ENCODE data around the gene NEAT1.

DNA sequence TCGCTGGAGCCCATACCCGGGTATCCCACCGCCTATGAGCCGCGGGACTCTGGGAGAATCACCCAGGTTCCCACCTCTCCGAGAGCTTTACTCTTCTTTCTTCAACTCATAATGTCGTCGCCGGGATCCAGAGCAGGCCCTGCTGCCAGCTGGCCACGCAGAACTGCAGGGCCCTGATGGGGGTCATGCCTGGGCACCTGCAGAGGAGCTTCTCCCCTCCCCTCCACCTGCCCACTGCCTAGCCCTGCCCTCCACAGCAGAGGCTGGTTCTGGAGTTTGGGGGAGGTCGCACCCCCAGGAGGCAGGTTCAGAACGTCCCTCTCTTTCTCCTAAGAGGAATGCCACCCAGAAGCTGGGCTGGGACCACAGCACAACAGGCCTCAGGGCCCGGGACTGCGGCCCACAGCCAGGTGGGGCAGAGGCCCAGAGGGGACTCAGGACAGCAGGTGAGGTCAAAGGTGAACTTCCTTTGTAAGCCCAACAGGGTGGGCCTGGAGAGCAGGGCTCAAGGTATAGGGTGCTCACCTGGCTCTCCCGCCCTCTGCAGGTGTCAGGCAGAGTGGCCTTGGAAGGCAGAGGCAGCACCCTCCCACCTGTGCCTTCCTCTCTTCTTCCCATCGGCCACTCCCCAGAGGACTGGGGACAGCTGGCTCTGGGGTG is 42.0 kb upstream of the NEAT1 start:
- TF ChIP-seq, protein P1, sequence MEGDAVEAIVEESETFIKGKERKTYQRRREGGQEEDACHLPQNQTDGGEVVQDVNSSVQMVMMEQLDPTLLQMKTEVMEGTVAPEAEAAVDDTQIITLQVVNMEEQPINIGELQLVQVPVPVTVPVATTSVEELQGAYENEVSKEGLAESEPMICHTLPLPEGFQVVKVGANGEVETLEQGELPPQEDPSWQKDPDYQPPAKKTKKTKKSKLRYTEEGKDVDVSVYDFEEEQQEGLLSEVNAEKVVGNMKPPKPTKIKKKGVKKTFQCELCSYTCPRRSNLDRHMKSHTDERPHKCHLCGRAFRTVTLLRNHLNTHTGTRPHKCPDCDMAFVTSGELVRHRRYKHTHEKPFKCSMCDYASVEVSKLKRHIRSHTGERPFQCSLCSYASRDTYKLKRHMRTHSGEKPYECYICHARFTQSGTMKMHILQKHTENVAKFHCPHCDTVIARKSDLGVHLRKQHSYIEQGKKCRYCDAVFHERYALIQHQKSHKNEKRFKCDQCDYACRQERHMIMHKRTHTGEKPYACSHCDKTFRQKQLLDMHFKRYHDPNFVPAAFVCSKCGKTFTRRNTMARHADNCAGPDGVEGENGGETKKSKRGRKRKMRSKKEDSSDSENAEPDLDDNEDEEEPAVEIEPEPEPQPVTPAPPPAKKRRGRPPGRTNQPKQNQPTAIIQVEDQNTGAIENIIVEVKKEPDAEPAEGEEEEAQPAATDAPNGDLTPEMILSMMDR (IDR thresholded peaks at IDR 0.05) = no peak
- no peak for TF ChIP-seq POLR2A (IDR thresholded peaks at IDR 0.05; ENCODE audit: low read depth)
- no peak for TF ChIP-seq EP300 (IDR thresholded peaks at IDR 0.05)
- TF ChIP-seq POLR2AphosphoS5 (IDR thresholded peaks at IDR 0.05) = no peak

All from esophagus muscularis mucosa (tissue), 4 donors.